C4-2B (cell line): ENCODE results near the gene KRT73.

Experiments
- ZFX ChIP-seq: fragments of 450-650 bp; IDR thresholded peaks from 2 replicates; pipeline ENCODE4 v1.6.1; 2017
- TF ChIP-seq, protein P1 (sequence below): fragments of 450-650 bp; conservative IDR thresholded peaks from 2 replicates; pipeline ENCODE4 v1.5.1; 2017; ENCODE audit warnings: mild to moderate bottlenecking

DNA sequence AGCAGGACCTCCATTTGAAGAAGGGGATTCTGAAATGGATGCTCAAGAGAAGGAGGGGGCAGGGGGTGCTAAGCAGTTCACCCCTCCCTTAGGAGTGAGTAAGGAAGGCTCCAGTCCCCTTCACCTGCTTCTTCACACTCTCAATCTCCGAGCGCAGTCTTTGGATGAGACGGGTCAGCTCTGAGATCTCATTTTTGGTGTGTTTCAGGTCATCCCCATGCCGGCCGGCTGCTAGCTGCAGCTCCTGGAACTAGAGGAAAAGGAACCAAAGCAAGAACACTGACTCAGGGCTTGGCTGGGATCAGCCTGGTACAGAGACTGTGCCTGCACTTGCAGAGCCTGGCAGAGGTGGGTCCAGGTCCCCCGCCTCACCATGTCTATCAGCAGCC lies 7.3 kb downstream of the KRT73 start:
- TF ChIP-seq, protein P1, sequence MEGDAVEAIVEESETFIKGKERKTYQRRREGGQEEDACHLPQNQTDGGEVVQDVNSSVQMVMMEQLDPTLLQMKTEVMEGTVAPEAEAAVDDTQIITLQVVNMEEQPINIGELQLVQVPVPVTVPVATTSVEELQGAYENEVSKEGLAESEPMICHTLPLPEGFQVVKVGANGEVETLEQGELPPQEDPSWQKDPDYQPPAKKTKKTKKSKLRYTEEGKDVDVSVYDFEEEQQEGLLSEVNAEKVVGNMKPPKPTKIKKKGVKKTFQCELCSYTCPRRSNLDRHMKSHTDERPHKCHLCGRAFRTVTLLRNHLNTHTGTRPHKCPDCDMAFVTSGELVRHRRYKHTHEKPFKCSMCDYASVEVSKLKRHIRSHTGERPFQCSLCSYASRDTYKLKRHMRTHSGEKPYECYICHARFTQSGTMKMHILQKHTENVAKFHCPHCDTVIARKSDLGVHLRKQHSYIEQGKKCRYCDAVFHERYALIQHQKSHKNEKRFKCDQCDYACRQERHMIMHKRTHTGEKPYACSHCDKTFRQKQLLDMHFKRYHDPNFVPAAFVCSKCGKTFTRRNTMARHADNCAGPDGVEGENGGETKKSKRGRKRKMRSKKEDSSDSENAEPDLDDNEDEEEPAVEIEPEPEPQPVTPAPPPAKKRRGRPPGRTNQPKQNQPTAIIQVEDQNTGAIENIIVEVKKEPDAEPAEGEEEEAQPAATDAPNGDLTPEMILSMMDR: no peak
- no peak for TF ChIP-seq ZFX
